HL-60 (cell line): ENCODE data around the gene CSNK1G2.

ENCODE experiments used
- POLR2AphosphoS5 ChIP-seq: IDR thresholded peaks from 2 replicates; pipeline ENCODE4 v1.6.1; 2012; ENCODE audit warnings: low read depth
- REST ChIP-seq: IDR thresholded peaks from 2 replicates; pipeline ENCODE4 v1.6.1; 2012; ENCODE audit warnings: low read depth; ENCODE audit not compliant: insufficient replicate concordance
- TF ChIP-seq, protein P1 (sequence below): IDR thresholded peaks from one replicate; pipeline ENCODE4 v1.5.1; 2011; ENCODE audit warnings: low read length, control low read depth, inconsistent platforms; ENCODE audit not compliant: insufficient read depth

GRCh38 chr19:1980091-1980808 is 39.3 kb downstream of the CSNK1G2 start:
- TF ChIP-seq, protein P1, sequence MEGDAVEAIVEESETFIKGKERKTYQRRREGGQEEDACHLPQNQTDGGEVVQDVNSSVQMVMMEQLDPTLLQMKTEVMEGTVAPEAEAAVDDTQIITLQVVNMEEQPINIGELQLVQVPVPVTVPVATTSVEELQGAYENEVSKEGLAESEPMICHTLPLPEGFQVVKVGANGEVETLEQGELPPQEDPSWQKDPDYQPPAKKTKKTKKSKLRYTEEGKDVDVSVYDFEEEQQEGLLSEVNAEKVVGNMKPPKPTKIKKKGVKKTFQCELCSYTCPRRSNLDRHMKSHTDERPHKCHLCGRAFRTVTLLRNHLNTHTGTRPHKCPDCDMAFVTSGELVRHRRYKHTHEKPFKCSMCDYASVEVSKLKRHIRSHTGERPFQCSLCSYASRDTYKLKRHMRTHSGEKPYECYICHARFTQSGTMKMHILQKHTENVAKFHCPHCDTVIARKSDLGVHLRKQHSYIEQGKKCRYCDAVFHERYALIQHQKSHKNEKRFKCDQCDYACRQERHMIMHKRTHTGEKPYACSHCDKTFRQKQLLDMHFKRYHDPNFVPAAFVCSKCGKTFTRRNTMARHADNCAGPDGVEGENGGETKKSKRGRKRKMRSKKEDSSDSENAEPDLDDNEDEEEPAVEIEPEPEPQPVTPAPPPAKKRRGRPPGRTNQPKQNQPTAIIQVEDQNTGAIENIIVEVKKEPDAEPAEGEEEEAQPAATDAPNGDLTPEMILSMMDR: no peak
- TF ChIP-seq REST (no peak), POLR2AphosphoS5 (no peak)
